CD4-positive, alpha-beta T cell treated with Interleukin-2 at 100 ng/mL for 4 hours (primary cell): ENCODE measurements around the gene VAT1.
"Not testable (repeated sequence)": the region's sequence is repeated elsewhere in the genome, so short reads cannot be mapped to it uniquely, and the experiment has no call there.

Experiments
- DNase-seq: peaks from one replicate; pipeline ENCODE4 v3.0.0-alpha.2; 2020; ENCODE audit warnings: low spot score

The VAT1 gene

DNA sequence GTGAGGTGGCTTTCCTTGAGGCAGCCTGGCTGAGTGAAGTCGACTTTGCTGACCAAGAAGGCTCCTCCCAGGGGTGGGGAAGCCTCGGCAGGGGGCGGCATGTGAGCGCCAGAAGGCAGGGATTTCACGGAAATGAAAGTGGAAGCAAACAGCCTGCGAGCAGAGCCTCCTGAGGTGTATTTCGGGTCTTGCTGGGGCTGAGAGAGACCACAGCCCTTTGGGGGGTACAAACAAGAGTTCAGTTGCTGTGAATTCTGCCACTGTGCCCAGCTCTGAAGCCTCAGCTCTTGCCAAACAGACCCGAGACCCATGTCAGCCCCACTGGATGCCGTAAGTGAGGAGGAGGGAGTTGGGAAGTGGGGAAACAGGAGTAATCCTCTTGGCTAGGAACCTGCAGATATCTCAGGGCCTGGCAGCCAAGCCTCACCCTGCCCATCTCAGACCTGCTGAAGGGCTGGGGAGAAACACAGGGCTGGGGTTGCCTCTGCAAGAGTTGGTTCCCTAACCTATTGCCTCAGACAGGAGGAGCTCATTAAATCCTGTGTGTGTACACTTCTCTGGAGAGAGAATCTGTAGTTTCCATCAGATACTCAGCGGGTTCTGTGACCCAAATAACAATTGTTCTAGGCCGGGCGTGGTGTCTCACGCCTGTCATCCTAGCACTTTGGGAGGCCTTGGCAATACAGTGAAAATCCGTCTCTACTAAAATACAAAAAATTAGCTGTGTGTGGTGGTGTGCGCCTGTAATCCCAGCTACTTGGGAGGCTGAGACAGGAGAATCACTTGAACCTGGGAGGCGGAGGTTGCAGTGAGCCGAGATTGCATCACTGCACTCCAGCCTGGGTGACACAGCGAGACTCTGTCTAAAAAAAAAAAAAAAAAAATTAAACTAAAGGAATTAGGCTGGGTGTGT, 15.3 kb downstream of the VAT1 start, which contains the start of gene IFI35:
Gene IFI35, plus strand, starts transcription at position 146 of the 913 bp plus-strand sequence. Its CDS starts 164 bp downstream, at position 310.
- peak; percentile 89 for DNase-seq

DNA sequence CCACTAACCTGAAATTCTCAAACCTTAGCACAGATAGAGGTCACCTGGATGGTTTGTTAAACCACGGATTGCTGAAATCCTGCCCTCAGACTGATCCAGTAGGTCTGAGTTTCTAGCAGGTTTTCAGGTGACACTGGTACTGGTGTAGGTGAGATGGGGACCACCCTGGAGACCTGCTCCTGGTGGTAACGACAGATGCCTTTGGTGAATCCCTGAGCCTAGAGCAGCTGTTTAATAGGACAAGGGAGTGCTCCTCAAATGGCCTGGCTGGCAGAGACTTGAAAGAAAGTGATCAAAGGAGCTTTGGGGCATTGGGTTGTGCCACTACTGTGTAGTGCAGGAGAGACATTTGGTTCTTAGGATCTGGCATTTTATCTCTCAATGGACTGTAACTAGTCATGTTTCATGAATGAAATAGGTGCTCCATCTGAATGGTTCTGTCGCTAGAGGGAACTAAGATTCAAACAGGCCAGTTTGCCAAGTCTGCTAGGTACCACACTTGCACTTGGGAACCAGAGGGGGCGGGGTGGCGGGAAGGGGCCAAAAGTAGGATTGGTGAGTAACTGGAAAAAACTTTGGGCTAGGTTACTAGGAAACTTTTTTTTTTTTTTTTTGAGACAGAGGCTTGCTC, 18.5 kb downstream of the VAT1 start:
- DNase-seq, result no peak

DNA sequence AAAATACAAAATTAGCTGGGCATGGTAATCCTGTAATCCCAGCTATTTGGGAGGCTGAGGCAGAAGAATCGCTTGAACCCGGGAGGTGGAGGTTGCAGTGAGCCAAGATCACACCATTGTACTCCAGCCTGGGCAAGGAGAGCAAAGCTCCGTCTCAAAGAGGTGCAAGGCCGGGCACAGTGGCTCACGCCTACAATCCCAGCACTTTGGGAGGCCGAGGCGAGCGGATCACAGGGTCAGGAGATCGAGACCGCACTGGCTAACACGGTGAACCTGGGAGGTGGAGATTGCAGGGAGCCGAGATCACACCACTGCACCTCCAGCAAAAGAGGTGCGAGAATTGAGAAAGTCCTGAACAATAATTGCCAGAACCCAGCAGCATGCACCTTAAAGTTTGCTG, 21.3 kb downstream of the VAT1 start:
- not testable (repeated sequence) for DNase-seq

DNA sequence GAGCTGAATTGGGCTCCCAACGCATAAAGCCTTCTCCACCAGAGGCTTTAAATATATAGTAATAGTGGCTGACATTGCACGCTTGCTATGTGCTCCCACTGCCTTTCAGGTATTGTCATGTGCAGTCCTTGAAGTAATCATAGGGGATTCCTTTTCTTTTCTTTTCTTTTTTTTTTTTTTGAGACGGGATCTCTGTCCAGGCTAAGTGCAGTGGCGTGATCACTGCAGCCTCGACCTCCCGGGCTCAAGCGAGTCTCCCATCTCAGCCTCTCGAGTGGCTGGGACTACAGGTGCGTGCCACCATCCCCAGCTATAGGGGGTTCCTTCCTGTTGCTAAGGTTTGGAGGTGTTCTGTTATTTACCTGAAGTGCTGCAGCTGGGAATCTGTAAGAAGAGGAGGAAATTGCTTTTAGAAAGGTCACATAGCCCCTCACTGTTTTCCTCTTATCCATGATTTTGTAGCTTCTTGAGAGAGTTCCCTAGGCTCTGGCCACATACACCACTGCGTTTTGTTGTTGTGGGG, 23.1 kb downstream of the VAT1 start:
- DNase-seq, result no peak

DNA sequence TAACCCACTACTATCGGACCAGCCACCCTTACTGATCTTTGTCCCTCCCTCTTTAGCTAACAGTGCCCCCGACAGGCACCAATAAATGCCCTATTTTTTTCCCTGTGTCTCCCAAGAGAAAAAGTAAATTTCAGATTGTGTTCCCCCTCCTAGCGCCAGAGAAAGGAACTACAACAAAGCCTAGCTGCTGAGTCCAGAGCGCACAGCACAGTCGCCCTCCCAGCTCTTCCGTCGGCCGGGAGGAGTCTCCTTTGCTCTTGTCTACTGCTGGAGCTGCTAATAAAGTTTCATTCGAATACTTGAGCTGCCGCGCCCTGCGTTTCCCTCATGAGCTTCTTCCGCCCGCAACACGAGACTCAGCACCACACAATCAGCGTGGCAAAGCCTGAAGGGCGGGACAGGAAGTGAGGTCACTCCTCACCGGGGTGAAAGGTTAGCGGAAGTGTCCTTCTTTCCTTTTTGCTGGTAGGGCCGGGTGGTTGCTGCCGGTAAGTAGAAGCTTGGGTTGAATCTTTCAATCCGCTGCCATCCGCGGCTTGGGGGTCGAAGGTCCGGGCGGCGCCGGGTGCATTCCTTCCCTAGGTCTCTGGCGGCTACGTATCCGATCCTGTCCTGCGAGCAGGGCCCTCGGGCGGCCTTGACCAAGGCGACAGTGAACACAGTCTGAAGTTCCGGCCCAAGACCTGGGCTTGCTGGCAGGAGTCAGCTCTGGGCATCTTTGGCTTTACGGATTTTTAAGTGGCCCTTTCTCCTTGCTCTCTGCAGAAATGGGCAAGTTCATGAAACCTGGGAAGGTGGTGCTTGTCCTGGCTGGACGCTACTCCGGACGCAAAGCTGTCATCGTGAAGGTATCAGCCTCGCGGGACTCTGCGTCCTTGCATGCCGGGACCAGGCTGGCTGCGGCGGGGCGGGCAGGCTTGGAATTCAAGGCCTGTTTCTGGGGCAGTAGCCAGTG, 23.9 kb downstream of the VAT1 start, which contains the start of gene RPL27:
Gene RPL27, plus strand, starts transcription at position 436 of the 955 bp plus-strand sequence. Its CDS starts 332 bp downstream, at position 768.
- peak; percentile 99 for DNase-seq

DNA sequence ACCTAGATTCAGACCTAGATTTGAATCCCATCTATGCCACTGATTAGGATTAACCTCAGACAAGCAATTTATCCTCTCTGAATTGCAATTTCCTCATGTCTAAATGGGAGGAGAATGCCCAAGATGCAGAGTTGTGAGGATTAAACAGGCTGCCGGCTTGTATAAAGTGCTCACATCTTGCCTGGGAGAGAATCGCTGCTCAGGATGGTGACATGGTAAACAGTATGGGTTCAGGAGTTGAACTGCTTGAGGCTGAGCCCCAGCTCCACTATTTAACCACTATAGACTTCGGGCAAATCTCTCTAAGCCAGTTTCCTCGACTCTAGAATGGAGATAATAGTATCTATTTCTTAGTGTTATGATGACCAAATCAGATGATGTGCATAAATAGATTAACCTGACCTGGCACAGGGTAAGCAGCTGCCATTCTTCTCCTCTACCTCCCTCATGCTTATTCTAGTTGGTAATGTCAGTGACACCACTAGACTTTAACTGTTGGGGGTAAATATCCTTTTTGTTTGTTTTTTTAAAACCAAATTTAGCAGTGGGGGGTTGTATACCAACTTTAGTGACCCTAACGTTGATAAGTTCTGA, 24.7 kb downstream of the VAT1 start:
- DNase-seq, result no peak

DNA sequence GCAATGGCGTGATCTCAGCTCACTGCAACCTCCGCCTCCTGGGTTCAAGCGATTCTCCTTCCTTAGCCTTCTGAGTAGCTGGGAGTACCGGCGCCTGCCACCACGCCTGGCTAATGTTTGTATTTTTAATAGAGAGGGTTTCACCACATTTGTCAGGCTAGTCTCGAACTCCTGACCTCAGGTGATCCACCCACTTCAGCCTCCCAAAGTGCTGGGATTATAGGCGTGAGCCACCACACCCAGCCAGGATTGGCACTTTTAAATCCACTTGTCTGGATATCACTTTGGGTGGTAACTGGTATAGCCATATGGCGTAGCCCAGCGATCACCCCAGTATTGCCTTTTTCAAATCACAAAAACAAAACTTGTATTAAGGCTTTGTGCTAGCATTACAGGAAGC, 28.3 kb downstream of the VAT1 start:
- not testable (repeated sequence) for DNase-seq

DNA sequence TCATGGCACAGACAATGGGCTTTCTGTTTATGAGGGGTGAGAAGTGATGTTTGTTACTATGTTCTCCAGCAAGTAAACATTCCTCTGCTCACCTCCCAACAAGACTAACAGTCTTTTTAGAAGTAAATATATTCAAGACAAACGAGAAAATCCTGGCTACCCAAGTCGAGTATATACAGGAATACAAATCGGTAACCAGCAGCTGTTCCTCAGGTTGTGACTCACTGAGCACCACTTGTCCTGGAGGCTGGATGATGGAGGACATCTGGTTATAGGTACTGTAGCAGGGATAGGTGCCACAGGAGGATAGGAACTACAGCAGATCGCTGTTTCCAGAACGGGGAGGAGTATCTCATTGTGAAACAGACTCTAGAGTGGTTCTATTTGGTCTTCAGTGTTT, 29.3 kb downstream of the VAT1 start:
- DNase-seq, result no peak

DNA sequence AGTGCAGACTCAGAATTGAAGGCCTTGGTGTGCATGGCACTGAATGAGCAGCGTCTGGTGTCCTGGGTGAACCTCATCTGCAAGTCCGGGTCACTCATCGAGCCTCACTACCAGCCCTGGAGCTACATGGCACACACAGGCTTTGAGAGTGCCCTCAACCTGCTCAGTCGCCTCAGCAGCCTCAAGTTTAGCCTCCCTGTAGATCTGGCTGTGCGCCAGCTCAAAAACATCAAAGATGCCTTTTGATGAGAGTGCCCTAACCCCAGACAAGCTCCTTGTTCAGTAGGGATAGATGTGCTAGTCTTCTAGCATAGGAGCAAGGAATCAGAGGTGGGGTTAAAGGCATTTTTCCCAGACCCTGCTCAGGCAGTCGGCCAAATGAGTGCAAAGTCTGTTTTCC, 30.7 kb downstream of the VAT1 start:
- DNase-seq, result no peak

DNA sequence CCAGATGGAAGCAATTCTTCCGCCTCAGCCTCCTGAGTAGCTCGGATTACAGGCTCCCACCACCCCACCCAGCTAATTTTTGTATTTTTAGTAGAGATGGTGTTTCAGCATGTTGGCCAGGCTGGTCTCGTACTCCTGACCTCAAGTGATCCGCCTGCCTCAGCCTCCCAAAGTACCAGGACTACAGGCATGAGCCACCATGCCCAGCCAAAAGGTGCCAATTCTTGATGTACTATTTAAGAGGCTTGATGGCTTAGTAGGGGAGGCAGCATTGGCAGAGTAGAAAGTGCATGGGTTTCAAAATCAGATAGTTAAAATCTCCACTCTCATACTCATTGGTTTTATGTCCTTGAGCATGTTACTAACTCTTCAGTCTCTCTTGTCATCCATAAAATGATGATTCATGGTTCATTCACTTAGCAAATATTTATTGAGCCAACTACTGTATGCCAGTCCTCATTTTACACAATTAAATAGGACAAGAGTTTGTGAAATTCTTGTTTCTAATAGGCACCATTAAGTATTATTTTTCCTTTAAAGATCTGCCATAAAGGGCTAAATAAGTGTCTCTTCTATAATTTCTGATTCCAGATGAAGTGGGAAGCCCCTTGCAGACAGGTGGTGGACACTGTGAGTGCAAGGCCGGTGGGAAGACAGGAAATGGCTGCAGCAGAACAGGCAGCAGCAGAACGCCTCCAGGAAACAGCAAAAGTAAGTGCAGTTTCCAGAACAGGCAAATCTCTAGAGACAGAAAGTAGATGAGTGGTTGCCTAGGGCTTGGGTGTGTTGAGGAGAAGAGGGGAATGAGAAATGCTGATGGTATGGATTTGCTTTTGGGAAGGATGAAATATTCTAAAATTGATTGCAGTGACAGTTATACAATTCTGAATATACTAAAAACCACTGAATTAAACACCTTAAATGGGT, 32.2 kb downstream of the VAT1 start:
- DNase-seq, result no peak

DNA sequence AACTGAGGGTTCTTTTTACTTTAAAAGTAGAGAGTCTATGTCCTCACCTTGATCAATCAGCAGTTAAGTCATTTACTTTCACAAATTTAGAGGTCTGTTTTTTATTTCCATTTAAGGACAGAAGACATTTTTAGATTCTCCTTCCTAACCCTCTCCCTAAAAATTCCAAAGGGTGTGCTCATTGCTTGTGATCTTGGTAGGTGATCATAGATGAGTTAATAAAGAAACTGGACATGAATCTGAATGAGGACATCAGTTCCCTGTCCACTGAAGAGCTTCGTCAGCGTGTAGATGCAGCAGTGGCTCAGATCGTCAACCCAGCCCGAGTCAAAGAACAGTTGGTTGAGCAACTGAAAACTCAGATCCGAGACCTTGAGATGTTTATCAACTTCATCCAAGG, 33.0 kb downstream of the VAT1 start:
- no peak for DNase-seq

DNA sequence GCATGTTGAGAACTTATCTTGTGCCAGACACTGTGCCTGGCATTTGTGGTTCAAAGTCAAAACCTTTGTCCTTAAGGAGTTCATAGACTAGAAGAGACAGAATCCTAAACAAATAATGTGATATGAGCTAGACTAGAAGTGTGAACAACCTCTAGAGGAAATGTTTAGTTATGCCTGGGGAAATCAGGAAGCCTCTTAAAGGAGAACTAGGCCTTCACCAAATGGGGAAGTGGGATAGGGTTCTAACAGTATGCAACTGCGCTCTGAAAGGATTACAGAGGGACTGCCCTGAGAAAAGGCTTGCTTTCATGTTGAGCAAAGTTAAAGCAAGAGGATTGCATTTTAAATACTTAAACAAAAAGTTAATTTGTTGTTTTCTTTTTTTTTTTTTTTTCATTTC, 37.0 kb downstream of the VAT1 start:
- DNase-seq, result peak; percentile 5

DNA sequence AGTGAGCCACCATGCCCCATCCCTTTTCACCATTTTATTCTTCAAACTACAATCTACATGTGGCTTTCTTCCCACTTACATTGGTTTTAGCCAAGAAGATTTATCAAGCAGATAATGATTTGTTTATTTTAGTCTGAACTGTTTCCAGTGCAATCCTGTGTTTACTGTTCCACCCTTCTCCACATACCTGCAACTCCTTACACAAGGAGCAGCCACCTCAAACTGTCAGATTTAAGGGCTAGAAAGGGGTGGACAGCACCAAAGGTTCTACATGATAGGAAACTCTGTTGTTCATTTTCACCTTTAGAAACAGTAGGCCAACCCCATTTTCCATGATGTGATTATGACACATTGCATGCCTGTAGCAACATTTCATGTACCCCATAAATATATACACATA, 39.9 kb downstream of the VAT1 start:
- no peak for DNase-seq

DNA sequence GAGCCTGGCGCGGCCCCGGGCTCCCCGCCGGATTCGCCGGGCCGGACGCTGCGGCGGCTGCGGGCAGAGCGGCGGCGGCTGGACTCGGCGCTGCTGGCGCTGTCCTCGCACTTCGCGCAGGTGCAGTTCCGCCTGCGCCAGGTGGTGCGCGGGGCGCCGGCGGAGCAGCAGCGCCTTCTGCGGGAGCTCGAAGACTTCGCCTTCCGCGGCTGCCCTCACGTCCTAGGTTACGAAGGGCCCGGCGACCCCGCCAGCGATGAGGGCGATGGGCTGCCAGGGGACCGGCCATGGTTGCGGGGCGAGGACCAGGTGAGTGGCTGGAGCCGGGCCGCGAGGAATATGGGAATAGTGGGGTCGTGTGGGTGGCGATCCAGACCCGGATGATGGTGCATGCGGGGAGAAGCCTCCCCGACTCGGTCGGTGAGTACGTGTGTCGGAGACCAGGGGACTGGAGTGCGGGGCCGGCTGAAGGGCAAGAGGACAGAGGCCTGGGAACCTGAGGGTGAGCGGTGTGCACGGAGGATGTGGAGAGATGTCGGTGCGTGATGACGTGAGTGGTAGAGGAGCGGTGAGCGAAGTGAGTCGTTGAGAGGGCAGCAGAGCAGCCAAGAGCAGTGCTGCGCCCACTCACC, 41.3 kb downstream of the VAT1 start:
- DNase-seq, result peak; percentile 36

DNA sequence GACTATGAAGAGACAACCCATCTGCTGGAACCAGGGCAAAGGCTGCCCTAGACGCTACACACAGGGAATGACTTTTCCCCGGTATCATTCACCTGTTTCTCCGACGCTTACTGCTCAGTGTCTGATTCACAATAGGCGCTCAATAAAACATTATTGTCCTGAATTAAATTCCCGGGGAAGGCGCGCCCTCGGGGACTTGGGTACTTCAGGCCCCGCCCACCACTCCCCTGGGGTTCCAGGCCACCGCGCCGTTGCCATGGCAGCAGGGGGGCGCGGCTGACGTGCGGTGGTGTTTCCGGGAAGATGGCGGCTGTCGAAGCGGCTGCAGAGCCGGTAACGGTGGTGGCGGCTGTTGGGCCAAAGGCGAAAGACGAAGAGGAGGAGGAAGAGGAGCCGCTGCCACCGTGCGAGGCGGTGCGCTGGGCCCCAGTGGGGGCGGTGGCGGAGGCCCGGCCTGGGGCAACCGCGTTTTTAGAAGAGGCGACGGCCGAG, 41.9 kb downstream of the VAT1 start, which contains the start of gene RUNDC1:
Gene RUNDC1, plus strand, starts transcription at position 292 of the 492 bp plus-strand sequence. Its CDS starts 12 bp downstream, at position 304.
- DNase-seq, result peak; percentile 91

DNA sequence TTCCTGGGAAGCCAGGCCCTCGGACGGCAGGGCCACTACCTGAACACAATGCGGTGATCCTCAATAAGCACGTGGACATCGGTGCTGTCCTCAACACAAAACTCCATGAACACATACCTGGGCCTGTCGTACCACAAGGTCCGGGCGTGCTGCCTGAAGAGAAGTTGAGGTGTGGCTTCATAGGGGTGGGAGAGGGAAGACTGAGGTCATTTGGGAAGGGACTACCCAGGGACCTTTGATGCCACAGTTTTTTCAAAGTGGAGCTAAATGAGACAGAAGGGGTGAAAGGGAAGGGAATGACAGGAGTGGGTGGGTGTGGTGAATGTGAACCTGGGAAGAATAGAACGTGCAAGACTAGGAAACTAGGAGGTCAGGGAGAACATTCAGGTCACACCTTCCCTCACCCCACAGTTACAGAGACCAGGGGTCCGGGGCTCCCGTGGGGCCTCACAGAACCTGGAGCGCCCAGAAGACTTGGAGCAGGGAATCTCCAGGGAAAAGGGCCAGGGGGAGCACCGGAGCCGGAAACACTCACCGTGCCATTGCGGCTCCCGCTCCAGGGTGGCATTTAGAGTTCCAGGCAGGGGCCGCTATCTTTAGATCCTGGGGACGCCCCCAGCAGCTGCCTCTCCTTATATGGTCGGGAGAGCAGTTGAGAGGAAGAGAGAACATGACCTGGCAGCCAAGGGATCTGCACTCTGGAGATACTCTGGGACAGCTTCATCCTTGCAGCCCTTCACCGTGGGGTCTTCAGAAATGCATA, 42.5 kb downstream of the VAT1 start, which contains the start of gene PTGES3L:
Gene PTGES3L, minus strand, starts transcription at position 570 of the 763 bp plus-strand sequence. Its CDS starts 27 bp downstream, at position 543.
- no peak for DNase-seq

DNA sequence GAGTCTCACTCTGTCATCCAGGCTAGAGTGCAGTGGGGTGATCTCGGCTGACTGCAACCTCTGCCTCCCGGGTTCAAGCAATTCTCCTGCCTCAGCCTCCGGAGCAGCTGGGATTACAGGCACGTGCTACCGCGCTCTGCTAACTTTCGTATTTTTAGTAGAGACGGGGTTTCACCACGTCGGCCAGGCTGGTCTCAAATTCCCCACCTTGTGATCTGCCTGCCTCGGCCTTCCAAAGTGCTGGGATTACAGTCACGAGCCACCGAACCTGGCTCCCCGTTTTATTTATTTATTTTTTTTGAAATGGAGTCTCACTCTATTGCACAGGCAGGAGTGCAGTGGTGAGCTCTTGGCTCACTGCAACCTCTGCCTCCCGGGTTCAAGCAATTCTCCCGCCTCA, 46.5 kb downstream of the VAT1 start:
- DNase-seq, result not testable (repeated sequence)

DNA sequence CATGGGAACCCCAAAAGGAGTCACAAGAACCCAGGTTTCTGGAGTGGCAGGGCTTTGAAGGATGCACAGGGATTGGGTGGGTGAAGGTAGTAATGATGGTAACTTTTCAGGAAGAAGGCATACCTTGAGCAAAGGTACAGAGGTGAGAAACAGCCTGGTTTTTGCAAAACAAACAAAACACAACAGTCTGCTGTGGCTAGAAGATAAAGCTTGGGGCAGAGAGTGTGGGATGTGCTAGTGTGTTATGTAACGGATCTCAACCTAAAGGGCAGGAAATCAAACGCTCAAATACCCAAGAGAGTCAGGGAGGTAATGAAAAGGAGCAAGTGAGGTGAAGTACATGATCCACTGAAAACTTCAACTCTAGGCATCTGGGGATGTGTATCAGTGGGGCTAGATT, 46.9 kb downstream of the VAT1 start:
- DNase-seq, result no peak
